GM18499 (cell line): ENCODE measurements around the gene GSTT2B.
"Not testable (repeated sequence)": the region's sequence is repeated elsewhere in the genome, so short reads cannot be mapped to it uniquely, and the experiment has no call there.

Source experiments
- ATAC-seq: cut with Tn5 transposase; IDR thresholded peaks from one replicate; pipeline ENCODE4 v1.9.1; 2021; ENCODE audit warnings: moderate number of reproducible peaks; ENCODE audit not compliant: insufficient read depth, unreplicated experiment

Gene GSTT2B

DNA sequence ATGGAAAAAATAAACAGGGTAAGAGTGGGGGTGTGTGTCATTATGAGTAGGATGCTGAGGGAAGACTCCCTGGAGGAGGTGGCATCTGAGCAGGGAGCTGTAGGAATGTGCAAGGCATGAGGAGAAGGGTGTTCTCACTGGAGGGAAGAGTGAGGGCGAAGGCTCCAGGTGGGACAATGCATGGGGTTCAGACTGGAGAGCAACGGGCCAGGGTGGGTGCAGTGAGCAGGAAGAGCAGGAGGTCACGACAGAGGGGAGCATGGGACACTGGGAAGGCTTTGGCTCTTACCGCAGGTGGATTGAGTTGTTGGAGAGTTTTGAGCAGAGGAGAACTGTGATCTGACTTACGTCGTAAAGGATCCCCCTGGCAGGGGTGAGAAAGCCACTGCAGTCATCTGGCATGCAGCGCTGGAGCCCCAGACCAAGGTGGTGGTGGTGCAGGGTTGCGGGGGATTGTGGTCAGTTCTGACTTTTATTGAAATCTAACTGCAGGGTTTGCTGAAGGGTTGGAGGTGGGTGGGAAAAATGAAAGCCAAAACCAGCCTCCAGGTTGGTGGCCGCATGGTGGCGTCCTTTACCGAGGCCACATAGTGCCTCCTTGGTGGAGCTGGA lies 8.1 kb downstream of the GSTT2B start:
- ATAC-seq, result not testable (repeated sequence)

DNA sequence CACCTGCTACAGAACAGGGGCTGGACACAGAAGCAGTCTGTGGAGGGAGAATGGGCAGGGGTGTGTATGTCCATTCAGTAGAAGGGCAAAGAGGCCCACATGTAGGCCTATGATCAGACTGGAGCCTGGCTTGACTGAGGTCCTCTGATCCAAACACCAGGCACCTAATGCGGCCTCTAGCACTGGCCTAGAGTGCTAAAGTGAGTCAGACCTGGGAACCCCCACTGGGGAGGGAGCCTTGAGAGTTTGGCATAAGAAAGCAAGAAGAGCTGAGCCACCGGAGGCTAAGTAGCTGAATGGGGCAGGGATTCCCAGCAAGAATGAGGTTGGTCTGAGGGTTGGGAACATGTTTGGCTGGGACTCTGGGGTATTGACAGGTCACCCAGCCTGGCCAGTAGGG lies 9.6 kb downstream of the GSTT2B start:
- not testable (repeated sequence) for ATAC-seq

GRCh38 chr22:23949764-23950163 lies 11.2 kb downstream of the GSTT2B start:
- not testable (repeated sequence) for ATAC-seq

DNA sequence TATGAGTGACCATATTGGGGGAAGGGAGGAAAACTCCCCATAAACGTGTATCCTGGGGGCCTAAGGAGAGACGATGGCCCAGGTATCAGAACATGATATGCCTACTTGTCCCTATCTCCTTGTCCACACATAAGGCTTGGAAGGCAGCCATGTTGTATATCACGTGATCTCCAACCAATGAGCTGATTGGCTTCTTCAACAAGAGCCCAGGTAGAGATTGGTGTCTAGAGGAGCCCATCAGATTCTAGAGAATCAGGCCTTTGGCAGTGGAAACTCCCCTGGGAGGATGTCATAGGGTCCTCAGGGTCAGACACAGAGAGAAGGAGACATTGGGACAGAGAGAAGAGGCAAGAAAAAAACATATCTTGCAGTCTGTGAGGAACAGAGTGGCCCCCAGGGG lies 13.6 kb downstream of the GSTT2B start:
- ATAC-seq, result not testable (repeated sequence)

GRCh38 chr22:23940166-23940565 lies 20.8 kb downstream of the GSTT2B start:
- not testable (repeated sequence) for ATAC-seq

GRCh38 chr22:23939017-23939357 lies 22.0 kb downstream of the GSTT2B start:
- ATAC-seq, result no peak

- no peak for ATAC-seq
Observed at GRCh38 chr22:23938328-23939016, 22.5 kb downstream of the GSTT2B start.

DNA sequence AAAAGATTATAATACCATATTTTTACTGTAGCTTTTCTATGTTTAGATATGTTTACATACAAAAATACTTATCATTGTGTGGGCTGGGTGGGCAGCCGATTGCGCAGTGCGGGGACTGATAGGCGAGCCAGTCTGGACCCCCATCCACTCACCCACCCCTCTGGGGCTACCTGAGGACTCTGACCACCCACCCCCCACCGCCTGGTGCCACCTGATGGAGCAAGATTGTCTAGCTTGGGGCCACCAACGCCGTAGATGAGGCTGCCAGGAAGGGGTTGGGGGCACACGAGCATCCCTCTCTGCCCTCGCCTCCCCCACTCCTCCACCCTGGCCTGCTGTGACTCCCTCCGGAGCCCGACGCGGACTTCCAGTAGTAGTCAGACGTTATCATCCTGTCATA lies 34.4 kb downstream of the GSTT2B start:
- no peak for ATAC-seq

DNA sequence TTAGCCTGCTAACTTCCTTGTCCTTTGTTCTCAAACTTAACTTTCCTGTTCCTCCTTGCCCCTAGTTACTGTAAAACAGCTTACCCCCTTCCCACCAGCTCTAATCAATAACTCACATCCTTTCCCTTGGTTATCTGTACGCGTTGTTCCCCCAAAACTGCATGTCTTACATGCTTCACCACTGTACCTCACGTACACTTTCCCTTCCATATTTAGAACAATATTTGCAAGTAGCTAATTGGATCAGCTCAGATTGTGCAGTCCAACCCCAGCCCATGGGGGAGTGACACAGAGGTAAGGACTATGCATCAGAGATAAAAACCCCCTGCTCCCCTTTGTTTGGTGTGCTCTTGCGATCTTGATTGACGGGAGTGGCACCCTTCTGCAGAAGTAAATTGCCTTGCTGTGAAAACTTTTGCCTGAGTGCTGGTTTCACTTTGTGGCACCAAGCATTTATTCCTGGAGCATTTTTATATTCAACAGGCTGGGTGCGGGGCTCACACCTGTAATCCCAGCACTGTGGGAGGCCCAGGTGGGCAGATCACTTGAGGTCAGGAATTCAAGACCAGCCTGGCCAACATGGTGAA lies 35.9 kb downstream of the GSTT2B start:
- no peak for ATAC-seq

DNA sequence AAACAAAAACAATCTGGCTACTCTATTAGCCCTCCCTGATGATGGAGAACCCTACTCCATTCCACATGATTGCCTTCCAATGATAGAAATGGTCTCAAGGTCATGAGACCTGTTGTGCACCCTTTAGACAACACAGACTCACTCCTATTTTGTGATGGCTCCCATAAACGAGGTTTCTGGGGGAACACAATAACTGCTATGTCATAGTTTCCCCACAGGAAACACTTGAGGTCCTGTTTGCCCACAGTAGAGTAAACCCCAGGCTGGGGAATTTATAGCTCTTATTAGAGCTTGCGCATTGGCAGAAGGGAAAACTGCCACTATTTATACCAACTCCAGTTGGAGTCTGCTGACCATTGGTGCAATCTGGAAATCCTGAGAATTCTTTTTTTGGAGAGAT lies 38.1 kb downstream of the GSTT2B start:
- ATAC-seq, result no peak

- not testable (repeated sequence) for ATAC-seq
Observed at GRCh38 chr22:23921586-23922201, 39.3 kb downstream of the GSTT2B start.

- not testable (repeated sequence) for ATAC-seq
Observed at GRCh38 chr22:23920267-23920611, 40.8 kb downstream of the GSTT2B start.

DNA sequence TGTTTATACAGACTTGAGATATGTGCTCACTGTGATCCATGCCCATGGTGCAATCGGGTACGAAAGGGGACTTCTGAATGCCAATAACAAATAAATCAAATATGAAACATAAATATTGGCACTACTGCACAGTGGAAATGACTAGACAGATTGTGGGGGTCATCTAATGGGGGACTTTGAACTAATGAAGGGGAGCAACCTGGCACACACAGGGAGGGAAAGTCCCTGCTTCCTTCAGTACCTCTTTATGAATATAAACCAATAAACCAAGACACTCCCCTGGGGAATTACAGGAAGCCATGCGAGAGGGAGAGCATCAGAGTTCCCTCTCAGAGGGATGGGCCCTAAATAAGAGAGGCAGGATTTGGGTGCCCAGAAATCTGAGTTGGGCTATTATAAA lies 45.7 kb downstream of the GSTT2B start:
- no peak for ATAC-seq

DNA sequence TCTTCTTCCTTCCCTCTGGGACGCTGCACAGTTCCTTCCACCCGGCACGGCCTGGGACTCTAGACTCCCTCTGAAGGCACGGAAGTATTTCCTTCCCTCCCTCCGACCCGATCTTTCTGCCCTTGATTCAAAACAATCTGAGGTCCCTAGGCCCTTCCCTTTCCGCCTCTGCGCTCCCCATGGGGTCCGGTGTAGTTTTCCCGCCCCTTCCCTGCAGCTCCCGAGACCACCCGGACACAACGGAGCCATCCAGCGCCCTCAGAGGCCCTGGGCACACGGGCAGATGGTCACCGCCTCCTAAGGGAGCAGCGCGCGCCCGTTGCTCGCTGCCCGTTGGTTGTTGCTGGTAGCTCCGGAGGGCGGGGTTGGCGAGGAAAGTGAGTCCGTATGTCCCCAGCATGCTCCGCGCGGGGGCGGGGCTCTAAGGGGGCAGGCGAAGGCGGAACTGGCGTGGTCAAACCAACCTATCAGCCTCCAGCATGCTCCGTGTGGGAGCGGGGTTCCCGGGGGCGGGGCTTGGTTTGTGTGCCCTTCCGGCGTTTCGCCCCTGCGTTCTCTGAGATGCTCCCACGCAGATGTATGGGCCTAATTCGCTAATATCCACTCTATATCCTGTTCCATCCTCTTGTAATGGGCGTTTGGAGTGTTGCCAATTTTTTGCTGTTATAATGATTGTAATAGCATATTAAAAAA lies 47.2 kb downstream of the GSTT2B start:
- ATAC-seq, result peak; percentile 68

DNA sequence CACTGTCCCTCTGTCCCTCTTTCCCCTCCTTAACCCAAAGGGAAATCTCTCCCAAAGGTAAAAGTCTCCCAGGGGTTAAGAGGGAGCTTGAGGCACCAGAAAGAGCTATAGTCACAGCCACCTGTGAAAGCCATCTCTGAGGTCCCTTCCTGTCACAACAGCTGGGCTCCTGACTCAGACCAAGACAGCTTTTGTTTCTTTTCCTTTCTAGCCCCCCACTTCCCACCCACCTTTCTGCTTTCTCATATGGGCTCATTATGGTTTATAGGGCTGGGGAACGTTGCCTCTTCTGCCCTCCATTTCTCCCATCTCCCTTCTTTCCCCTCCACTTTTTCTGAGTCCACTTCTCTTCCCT lies 47.7 kb downstream of the GSTT2B start:
- ATAC-seq, result no peak

DNA sequence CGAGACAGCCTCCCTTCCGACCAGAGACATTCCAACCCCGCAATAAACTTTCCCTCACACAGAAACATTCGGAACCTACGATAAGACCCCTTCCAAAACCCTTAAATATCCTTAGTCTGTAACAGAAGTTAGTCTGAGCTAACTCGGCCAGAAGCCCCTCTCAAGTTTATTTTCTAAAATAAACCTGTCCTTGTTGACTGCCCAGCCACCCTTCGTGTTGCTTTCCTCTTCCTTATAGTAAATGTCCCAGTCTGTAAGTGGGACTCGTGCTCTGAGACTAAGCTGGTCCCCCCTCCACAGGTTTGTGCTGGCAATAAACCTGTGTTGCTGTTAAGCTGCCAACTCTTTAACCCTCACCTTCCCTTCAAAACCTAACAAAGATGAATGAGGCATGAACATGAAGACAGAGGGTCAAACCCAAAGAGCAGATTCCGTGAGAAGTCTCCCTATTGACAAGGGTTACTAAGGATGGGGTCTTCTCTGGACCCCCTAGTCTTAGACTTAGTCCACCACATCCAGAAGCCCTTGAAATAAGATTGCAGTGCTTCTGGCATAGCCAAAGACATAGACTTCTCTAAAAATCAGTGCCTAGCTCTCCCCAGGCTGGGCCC lies 48.6 kb downstream of the GSTT2B start:
- no peak for ATAC-seq

DNA sequence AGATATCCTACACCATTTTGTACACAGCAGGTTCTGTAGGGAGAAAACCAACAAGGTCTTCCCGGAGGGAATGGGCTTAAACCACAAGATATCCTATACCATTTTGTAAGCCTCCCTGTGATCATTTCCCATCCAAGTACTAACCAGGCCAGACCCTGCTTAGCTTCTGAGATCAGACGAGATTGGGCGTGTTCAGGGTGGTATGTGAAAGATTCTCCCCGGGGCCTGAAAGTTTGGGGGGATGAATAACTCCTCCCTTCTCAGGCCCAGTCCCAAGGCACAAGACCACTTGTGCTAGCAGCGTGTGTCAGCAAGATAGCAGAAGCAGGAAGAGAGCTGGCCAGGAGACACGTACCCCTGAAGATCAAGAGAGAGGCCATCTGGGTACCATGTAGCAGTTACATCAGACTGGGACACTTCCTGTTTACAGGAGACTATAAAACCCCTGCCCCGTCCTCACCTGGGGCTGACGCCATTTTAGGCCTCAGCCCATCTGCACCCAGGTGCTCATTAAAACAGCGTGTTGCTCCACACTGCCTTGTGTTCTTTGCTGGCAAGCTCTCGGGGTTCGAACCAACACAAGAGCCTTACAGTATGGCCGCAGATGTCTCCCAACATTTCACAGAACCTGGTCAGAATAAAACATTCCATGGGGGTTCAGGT lies 49.5 kb downstream of the GSTT2B start:
- no peak for ATAC-seq

GRCh38 chr22:23910496-23911190 lies 50.4 kb downstream of the GSTT2B start:
- ATAC-seq, result no peak

DNA sequence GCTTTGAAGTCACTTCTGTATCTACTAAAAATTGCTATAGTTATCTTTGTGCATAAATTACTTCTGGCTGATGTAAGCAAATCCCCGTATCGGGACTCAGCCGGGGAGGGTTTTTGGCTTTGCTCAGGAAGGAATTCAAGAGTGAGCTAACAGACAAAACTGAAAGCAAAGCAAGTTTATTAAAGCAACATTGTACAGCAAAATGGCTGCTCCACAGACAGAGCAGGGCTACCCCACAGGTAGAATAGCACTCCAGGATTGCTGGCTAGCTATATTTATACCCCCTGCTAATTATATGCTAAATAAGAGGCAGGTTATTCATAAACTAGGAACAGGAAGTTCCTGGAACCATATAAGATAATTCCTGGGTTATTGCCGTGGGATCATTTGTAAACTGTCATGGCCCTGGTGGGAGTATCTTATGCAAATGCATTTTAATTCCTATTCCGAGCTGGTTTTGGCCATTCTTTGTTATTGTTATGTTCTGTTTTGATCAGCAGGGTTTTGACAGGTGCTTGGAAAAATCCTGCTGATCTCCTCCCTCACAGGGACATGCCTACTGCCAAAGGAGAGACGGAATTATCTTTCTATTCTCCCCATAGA lies 51.6 kb downstream of the GSTT2B start:
- no peak for ATAC-seq
